GM19238 (cell line): ENCODE results near the gene PTPRN2.
"Not testable (repeated sequence)": the region's sequence is repeated elsewhere in the genome, so short reads cannot be mapped to it uniquely, and the experiment has no call there.

ENCODE experiments used
- DNase-seq: peaks from one replicate; pipeline ENCODE4 v3.0.0; 2011; ENCODE audit warnings: low spot score; ENCODE audit not compliant: insufficient read length

Gene PTPRN2

GRCh38 chr7:158283016-158283974, 304.3 kb downstream of the PTPRN2 start:
- no peak for DNase-seq

- no peak for DNase-seq
These were observed 305.1 kb downstream of the PTPRN2 start for GRCh38 chr7:158282461-158283001.

DNA sequence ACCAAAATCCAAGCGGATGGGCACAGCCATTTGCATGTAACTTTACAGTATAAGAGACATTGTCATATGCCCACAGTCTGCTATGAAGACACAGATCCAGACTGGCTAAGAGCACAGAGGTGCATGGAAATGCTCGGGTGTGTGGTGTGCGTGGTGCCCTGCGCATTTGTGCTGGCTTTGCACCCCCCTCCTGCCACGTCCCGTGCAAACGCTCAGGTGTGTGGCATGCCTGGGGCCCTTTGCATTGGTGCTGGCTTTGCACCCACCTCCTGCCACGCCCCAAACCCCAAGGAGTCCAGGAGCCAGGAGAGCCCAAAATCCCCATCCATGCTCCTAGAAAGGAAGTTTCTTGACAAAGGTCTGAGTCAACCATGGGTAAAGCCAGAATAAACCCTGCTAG, 306.2 kb downstream of the PTPRN2 start:
- DNase-seq = no peak

- no peak for DNase-seq
These were observed 307.0 kb downstream of the PTPRN2 start for GRCh38 chr7:158280448-158281144.

- no peak for DNase-seq
These were observed 307.8 kb downstream of the PTPRN2 start for GRCh38 chr7:158279539-158280447.

- DNase-seq = no peak
These were observed 308.8 kb downstream of the PTPRN2 start for GRCh38 chr7:158278745-158279320.

- DNase-seq = no peak
These were observed 310.1 kb downstream of the PTPRN2 start for GRCh38 chr7:158277219-158278141.

- DNase-seq = no peak
These were observed 311.0 kb downstream of the PTPRN2 start for GRCh38 chr7:158276414-158277218.

GRCh38 chr7:158275711-158276413, 311.8 kb downstream of the PTPRN2 start:
- no peak for DNase-seq

GRCh38 chr7:158274996-158275395, 312.6 kb downstream of the PTPRN2 start:
- no peak for DNase-seq

GRCh38 chr7:158274404-158274811, 313.2 kb downstream of the PTPRN2 start:
- no peak for DNase-seq

- DNase-seq = not testable (repeated sequence)
These were observed 313.8 kb downstream of the PTPRN2 start for GRCh38 chr7:158273756-158274342.

GRCh38 chr7:158273138-158273651, 314.4 kb downstream of the PTPRN2 start:
- DNase-seq = no peak

DNA sequence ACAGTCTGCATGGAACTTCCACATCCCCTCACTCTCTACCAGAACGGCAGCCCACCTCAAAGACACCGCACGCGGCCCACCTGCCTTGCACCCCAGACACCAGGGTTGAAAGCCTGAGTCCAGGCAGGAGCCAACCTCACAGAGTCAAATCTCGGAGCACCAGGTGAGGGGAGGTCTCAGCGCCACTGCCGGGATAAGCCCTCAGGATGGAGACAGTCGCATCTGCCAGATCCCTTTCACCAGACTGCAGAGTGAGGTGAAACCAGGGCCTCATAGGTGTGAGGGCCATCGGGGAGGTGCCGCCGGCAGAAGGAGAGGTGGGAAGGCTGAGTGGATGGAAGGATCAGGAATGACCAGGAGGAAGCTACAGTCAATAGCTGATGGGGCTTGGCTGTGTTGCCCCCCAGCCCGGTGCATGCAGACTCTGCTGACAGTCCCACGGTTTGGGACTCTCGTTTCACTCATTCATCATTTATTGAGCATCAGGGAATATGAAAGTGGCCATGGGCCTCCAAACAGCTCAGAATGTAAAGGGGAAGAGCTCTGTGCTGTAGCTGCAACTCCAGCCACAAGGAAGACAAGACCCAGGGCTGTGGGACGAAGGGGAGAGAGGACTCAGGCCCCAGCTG, 315.0 kb downstream of the PTPRN2 start:
- DNase-seq = no peak

- no peak for DNase-seq
These were observed 315.5 kb downstream of the PTPRN2 start for GRCh38 chr7:158272091-158272490.

- DNase-seq = no peak
These were observed 316.0 kb downstream of the PTPRN2 start for GRCh38 chr7:158271646-158272045.

- DNase-seq = no peak
These were observed 316.7 kb downstream of the PTPRN2 start for GRCh38 chr7:158270856-158271413.
